ENCODE data around the gene AFP.

Gene AFP

GRCh38 chr4:73413294-73413755 is 22.7 kb upstream of the AFP start:
- no peak for DNase-seq (ENCODE audit: extremely low read depth, low read depth)
- H3K4me3 ChIP-seq (replicated peaks; ENCODE audit: low read depth, low read length): no peak overlapping the region
- TF ChIP-seq, protein P1, sequence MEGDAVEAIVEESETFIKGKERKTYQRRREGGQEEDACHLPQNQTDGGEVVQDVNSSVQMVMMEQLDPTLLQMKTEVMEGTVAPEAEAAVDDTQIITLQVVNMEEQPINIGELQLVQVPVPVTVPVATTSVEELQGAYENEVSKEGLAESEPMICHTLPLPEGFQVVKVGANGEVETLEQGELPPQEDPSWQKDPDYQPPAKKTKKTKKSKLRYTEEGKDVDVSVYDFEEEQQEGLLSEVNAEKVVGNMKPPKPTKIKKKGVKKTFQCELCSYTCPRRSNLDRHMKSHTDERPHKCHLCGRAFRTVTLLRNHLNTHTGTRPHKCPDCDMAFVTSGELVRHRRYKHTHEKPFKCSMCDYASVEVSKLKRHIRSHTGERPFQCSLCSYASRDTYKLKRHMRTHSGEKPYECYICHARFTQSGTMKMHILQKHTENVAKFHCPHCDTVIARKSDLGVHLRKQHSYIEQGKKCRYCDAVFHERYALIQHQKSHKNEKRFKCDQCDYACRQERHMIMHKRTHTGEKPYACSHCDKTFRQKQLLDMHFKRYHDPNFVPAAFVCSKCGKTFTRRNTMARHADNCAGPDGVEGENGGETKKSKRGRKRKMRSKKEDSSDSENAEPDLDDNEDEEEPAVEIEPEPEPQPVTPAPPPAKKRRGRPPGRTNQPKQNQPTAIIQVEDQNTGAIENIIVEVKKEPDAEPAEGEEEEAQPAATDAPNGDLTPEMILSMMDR (IDR thresholded peaks at IDR 0.05; ENCODE audit: low read depth, low read length, missing control alignments): no peak

DNA sequence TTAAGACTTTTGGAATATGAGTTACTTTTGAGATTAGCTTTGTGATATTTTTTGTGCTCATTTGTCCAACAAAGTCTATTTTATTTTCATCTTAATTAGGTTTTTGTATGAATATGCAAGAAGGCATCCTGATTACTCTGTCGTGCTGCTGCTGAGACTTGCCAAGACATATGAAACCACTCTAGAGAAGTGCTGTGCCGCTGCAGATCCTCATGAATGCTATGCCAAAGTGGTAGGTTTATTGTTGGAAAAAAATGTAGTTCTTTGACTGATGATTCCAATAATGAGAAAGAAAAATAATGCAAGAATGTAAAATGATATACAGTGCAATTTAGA is 21.1 kb upstream of the AFP start:
- no peak for DNase-seq (ENCODE audit: extremely low read depth, low read depth)
- no peak overlapping the region for H3K4me3 ChIP-seq (replicated peaks; ENCODE audit: low read depth, low read length)
- TF ChIP-seq, protein P1 (IDR thresholded peaks at IDR 0.05; ENCODE audit: low read depth, low read length, missing control alignments): no peak

GRCh38 chr4:73415807-73416238 is 20.2 kb upstream of the AFP start:
- no peak overlapping the region for H3K4me3 ChIP-seq (replicated peaks; ENCODE audit: low read depth, low read length)
- DNase-seq (ENCODE audit: extremely low read depth, low read depth): no peak
- TF ChIP-seq, protein P1 (IDR thresholded peaks at IDR 0.05; ENCODE audit: low read depth, low read length, missing control alignments): no peak

DNA sequence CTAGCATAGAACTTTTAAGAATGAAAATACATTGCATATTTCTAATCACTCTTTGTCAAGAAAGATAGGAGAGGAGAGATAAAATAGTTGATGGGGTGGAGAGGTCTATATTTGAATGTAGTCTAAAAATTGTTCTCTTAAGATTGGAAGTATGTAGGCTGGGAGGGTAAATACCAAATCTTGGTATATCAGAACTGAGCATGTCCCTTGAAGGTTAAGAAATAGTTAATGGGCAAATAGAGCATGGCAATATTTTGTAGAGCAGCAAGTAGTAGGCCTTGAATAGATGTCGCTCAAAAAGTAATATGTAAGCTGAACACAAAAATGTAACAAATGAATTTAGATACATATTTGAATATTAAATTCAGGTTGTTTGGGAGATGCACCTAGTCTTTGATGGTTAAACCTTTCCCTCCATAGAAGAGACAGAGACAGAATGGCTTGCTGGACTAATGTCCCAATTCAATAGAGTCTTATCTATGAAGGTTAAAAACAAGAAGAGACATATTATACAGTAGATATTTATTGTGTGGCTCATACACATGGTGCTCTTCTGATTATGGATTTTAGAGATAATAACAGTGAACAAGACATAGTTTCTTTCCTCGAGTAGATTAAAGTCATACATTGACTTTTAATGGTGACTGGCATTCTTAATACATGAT is 19.5 kb upstream of the AFP start:
- H3K4me3 ChIP-seq (replicated peaks; ENCODE audit: low read depth, low read length): no peak overlapping the region
- DNase-seq (ENCODE audit: extremely low read depth, low read depth): no peak
- TF ChIP-seq, protein P1 (IDR thresholded peaks at IDR 0.05; ENCODE audit: low read depth, low read length, missing control alignments): no peak

DNA sequence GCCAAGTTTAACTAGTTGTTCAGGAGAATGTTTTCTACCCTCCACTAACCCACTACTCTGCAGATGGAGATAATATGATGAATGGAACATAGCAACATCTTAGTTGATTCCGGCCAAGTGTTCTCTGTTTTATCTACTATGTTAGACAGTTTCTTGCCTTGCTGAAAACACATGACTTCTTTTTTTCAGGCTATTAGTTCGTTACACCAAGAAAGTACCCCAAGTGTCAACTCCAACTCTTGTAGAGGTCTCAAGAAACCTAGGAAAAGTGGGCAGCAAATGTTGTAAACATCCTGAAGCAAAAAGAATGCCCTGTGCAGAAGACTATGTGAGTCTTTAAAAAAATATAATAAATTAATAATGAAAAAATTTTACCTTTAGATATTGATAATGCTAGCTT is 18.7 kb upstream of the AFP start:
- H3K4me3 ChIP-seq (replicated peaks; ENCODE audit: low read depth, low read length): no peak overlapping the region
- no peak for DNase-seq (ENCODE audit: extremely low read depth, low read depth)
- TF ChIP-seq, protein P1 (IDR thresholded peaks at IDR 0.05; ENCODE audit: low read depth, low read length, missing control alignments): no peak

DNA sequence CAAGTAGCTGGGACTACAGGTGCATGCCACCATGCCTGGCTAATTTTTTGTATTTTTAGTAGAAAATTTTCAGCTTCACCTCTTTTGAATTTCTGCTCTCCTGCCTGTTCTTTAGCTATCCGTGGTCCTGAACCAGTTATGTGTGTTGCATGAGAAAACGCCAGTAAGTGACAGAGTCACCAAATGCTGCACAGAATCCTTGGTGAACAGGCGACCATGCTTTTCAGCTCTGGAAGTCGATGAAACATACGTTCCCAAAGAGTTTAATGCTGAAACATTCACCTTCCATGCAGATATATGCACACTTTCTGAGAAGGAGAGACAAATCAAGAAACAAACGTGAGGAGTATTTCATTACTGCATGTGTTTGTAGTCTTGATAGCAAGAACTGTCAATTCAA is 18.0 kb upstream of the AFP start:
- no peak for DNase-seq (ENCODE audit: extremely low read depth, low read depth)
- TF ChIP-seq, protein P1 (IDR thresholded peaks at IDR 0.05; ENCODE audit: low read depth, low read length, missing control alignments): no peak
- no peak overlapping the region for H3K4me3 ChIP-seq (replicated peaks; ENCODE audit: low read depth, low read length)

DNA sequence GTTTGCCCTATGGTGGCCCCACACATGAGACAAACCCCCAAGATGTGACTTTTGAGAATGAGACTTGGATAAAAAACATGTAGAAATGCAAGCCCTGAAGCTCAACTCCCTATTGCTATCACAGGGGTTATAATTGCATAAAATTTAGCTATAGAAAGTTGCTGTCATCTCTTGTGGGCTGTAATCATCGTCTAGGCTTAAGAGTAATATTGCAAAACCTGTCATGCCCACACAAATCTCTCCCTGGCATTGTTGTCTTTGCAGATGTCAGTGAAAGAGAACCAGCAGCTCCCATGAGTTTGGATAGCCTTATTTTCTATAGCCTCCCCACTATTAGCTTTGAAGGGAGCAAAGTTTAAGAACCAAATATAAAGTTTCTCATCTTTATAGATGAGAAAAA is 17.3 kb upstream of the AFP start:
- TF ChIP-seq, protein P1 (IDR thresholded peaks at IDR 0.05; ENCODE audit: low read depth, low read length, missing control alignments): no peak
- no peak overlapping the region for H3K4me3 ChIP-seq (replicated peaks; ENCODE audit: low read depth, low read length)
- no peak for DNase-seq (ENCODE audit: extremely low read depth, low read depth)

All from HFF-Myc (cell line).